GM12892 (cell line): ENCODE data around the gene FSD1.

Source experiments
- POLR2A ChIP-seq: IDR thresholded peaks from 2 replicates; pipeline ENCODE4 v1.6.1; 2011; ENCODE audit warnings: low read depth, low read length, control low read depth
- TAF1 ChIP-seq: IDR thresholded peaks from 2 replicates; pipeline ENCODE4 v1.6.1; 2011; ENCODE audit warnings: low read depth, mild to moderate bottlenecking, control low read depth, low read length, borderline replicate concordance

- TF ChIP-seq POLR2A (no peak), TAF1 (no peak)
Observed at GRCh38 chr19:4305659-4306058, 1.3 kb downstream of the FSD1 start.
